SK-N-SH treated with all-trans-retinoic acid at 6 μM for 48 hours (cell line): Measurements from ENCODE around the gene CACNA2D3.

Source experiments
- ATAC-seq: fragments of 200-7000 bp; cut with Tn5 transposase; 3 replicates; pipeline ENCODE4 v1.9.1; 2020; ENCODE audit warnings: mild to moderate bottlenecking, moderate library complexity
- BACH2 ChIP-seq: fragments of 250-450 bp; sonication (Bioruptor Pico); IDR thresholded peaks from 2 replicates; pipeline ENCODE4 v1.9.0; 2021; ENCODE audit warnings: mild to moderate bottlenecking, borderline replicate concordance
- CSDC2 ChIP-seq: fragments of 250-450 bp; sonication (Bioruptor Pico); IDR thresholded peaks from 2 replicates; pipeline ENCODE4 v1.5.0; 2020; ENCODE audit warnings: mild to moderate bottlenecking, moderate library complexity
- ESRRG ChIP-seq: fragments of 250-450 bp; sonication (Bioruptor Pico); IDR thresholded peaks from 2 replicates; pipeline ENCODE4 v1.6.1; 2021; ENCODE audit warnings: mild to moderate bottlenecking
- GLIS3 ChIP-seq: fragments of 250-450 bp; sonication (Bioruptor Pico); IDR thresholded peaks from 2 replicates; pipeline ENCODE4 v1.5.0; 2020; ENCODE audit warnings: mild to moderate bottlenecking, moderate library complexity
- ISL1 ChIP-seq: fragments of 250-450 bp; sonication (Bioruptor Pico); IDR thresholded peaks from 2 replicates; pipeline ENCODE4 v2.1.2; 2022; ENCODE audit warnings: mild to moderate bottlenecking, moderate library complexity
- PPARA ChIP-seq: fragments of 250-450 bp; sonication (Bioruptor Pico); IDR thresholded peaks from 2 replicates; pipeline ENCODE4 v1.5.0; 2020; ENCODE audit warnings: mild to moderate bottlenecking, borderline replicate concordance
- SNAI2 ChIP-seq: fragments of 250-450 bp; sonication (Bioruptor Pico); IDR thresholded peaks from 2 replicates; pipeline ENCODE4 v1.5.0; 2020; ENCODE audit warnings: mild to moderate bottlenecking, moderate library complexity
- TCF4 ChIP-seq: fragments of 250-450 bp; sonication (Bioruptor Pico); IDR thresholded peaks from 2 replicates; pipeline ENCODE4 v1.8.0; 2021; ENCODE audit warnings: mild to moderate bottlenecking, moderate library complexity, borderline replicate concordance
- TOX ChIP-seq: fragments of 250-450 bp; sonication (Bioruptor Pico); IDR thresholded peaks from 2 replicates; pipeline ENCODE4 v1.8.0; 2021; ENCODE audit warnings: mild to moderate bottlenecking, moderate library complexity, borderline replicate concordance
- ZC3H10 ChIP-seq: fragments of 250-450 bp; sonication (Bioruptor Pico); IDR thresholded peaks from 2 replicates; pipeline ENCODE4 v1.5.1; 2021; ENCODE audit warnings: mild to moderate bottlenecking, moderate library complexity
- ZFP3 ChIP-seq: fragments of 250-450 bp; sonication (Bioruptor Pico); IDR thresholded peaks from 2 replicates; pipeline ENCODE4 v1.5.0; 2020; ENCODE audit warnings: mild to moderate bottlenecking, moderate library complexity
- ZNF565 ChIP-seq: fragments of 450-650 bp; formaldehyde crosslinking; conservative IDR thresholded peaks from 2 replicates; pipeline ENCODE4 v1.5.0; 2020; ENCODE audit warnings: low read depth, mild to moderate bottlenecking, moderate library complexity
- ZNF70 ChIP-seq: fragments of 450-650 bp; formaldehyde crosslinking; IDR thresholded peaks from 2 replicates; pipeline ENCODE4 v1.5.0; 2020; ENCODE audit warnings: mild to moderate bottlenecking, moderate library complexity
- ZNF8 ChIP-seq: fragments of 450-650 bp; formaldehyde crosslinking; IDR thresholded peaks from 2 replicates; pipeline ENCODE4 v1.5.0; 2020; ENCODE audit warnings: mild to moderate bottlenecking, moderate library complexity
- TF ChIP-seq, protein P1 (sequence below): fragments of 250-450 bp; sonication (Bioruptor Pico); IDR thresholded peaks from 2 replicates; pipeline ENCODE4 v1.8.0; 2021; ENCODE audit warnings: low read depth, mild to moderate bottlenecking, moderate library complexity, borderline replicate concordance
- TF ChIP-seq, protein P2 (sequence below): fragments of 250-450 bp; sonication (Bioruptor Pico); IDR thresholded peaks from 2 replicates; pipeline ENCODE4 v1.8.0; 2020; ENCODE audit warnings: mild to moderate bottlenecking, moderate library complexity, borderline replicate concordance
- TF ChIP-seq, protein P3 (sequence below): fragments of 250-450 bp; sonication (Bioruptor Pico); IDR thresholded peaks from 2 replicates; pipeline ENCODE4 v1.5.1; 2020; ENCODE audit warnings: low read depth, mild to moderate bottlenecking, moderate library complexity
- TF ChIP-seq, protein P4 (sequence below): fragments of 250-450 bp; sonication (Bioruptor Pico); IDR thresholded peaks from 2 replicates; pipeline ENCODE4 v1.5.1; 2021; ENCODE audit warnings: mild to moderate bottlenecking, moderate library complexity
- TF ChIP-seq, protein P5 (sequence below): fragments of 250-450 bp; sonication (Bioruptor Pico); IDR thresholded peaks from 2 replicates; pipeline ENCODE4 v1.5.0; 2020; ENCODE audit warnings: mild to moderate bottlenecking, moderate library complexity

CACNA2D3 gene

DNA sequence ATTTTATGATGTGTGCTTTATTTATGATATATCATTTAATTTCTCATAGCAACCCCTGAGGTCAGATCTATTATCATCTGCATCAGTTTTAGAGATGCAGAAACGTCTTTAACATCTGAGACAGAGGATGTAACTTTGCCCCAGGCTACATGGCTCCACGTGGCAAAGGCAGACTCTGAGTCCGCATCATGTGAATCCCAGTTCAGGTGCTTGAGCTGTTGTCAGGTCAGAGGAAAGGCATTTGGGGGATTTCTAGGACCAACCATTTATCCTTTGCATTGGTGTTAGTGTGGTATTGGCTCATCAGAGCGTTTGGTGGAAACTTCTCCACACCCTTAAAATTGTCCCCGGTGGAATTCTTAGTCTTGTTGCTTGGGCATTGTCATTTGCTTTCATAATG lies 10.8 kb downstream of the CACNA2D3 start:
- no peak for ATAC-seq
- TF ChIP-seq, protein P1, sequence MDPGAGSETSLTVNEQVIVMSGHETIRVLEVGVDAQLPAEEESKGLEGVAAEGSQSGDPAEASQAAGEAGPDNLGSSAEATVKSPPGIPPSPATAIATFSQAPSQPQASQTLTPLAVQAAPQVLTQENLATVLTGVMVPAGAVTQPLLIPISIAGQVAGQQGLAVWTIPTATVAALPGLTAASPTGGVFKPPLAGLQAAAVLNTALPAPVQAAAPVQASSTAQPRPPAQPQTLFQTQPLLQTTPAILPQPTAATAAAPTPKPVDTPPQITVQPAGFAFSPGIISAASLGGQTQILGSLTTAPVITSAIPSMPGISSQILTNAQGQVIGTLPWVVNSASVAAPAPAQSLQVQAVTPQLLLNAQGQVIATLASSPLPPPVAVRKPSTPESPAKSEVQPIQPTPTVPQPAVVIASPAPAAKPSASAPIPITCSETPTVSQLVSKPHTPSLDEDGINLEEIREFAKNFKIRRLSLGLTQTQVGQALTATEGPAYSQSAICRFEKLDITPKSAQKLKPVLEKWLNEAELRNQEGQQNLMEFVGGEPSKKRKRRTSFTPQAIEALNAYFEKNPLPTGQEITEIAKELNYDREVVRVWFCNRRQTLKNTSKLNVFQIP (CRISPR knock-in tag) = no peak
- TF ChIP-seq SNAI2 (no peak), ZFP3 (CRISPR knock-in tag) (no peak), ZC3H10 (CRISPR knock-in tag) (no peak), TOX (CRISPR knock-in tag) (no peak)
- TF ChIP-seq, protein P2, sequence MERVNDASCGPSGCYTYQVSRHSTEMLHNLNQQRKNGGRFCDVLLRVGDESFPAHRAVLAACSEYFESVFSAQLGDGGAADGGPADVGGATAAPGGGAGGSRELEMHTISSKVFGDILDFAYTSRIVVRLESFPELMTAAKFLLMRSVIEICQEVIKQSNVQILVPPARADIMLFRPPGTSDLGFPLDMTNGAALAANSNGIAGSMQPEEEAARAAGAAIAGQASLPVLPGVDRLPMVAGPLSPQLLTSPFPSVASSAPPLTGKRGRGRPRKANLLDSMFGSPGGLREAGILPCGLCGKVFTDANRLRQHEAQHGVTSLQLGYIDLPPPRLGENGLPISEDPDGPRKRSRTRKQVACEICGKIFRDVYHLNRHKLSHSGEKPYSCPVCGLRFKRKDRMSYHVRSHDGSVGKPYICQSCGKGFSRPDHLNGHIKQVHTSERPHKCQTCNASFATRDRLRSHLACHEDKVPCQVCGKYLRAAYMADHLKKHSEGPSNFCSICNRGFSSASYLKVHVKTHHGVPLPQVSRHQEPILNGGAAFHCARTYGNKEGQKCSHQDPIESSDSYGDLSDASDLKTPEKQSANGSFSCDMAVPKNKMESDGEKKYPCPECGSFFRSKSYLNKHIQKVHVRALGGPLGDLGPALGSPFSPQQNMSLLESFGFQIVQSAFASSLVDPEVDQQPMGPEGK (CRISPR knock-in tag) = no peak

DNA sequence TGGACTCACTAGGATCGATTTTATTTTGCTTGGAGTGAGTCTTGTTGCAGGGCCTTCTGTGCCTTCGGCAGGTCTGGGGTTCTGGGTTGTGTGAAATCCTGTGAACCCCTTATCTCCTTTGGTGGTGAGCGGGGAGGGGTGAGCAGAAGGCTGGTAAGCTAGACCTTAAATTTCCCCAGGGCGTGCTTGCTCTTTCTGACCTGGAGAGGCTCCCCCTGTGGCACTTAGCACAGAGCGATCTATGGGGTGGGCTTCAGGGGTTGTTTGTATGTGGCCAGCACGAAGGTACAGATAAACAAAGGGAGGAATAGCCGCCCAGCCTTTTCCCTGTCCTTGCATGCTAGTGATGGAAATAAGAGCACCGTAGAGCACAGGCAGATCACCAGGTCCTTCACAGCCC lies 11.8 kb downstream of the CACNA2D3 start:
- no peak for ATAC-seq

More for the DNA sequence above, 11.8 kb downstream of the CACNA2D3 start:
- TF ChIP-seq TCF4 (CRISPR knock-in tag) = no peak
- no peak for TF ChIP-seq GLIS3 (CRISPR knock-in tag)
- no peak for TF ChIP-seq ESRRG
- no peak for TF ChIP-seq BACH2
- TF ChIP-seq, protein P3, sequence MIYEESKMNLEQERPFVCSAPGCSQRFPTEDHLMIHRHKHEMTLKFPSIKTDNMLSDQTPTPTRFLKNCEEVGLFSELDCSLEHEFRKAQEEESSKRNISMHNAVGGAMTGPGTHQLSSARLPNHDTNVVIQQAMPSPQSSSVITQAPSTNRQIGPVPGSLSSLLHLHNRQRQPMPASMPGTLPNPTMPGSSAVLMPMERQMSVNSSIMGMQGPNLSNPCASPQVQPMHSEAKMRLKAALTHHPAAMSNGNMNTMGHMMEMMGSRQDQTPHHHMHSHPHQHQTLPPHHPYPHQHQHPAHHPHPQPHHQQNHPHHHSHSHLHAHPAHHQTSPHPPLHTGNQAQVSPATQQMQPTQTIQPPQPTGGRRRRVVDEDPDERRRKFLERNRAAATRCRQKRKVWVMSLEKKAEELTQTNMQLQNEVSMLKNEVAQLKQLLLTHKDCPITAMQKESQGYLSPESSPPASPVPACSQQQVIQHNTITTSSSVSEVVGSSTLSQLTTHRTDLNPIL (CRISPR knock-in tag) = no peak
- TF ChIP-seq, protein P1 (CRISPR knock-in tag) = no peak
- no peak for TF ChIP-seq SNAI2
- no peak for TF ChIP-seq ZNF565 (CRISPR knock-in tag)
- TF ChIP-seq, protein P4, sequence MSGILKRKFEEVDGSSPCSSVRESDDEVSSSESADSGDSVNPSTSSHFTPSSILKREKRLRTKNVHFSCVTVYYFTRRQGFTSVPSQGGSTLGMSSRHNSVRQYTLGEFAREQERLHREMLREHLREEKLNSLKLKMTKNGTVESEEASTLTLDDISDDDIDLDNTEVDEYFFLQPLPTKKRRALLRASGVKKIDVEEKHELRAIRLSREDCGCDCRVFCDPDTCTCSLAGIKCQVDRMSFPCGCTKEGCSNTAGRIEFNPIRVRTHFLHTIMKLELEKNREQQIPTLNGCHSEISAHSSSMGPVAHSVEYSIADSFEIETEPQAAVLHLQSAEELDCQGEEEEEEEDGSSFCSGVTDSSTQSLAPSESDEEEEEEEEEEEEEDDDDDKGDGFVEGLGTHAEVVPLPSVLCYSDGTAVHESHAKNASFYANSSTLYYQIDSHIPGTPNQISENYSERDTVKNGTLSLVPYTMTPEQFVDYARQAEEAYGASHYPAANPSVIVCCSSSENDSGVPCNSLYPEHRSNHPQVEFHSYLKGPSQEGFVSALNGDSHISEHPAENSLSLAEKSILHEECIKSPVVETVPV = no peak
- no peak for TF ChIP-seq CSDC2 (CRISPR knock-in tag)
- TF ChIP-seq ZNF70 = no peak
- no peak for TF ChIP-seq ISL1 (CRISPR knock-in tag)
- TF ChIP-seq ZNF8 (CRISPR knock-in tag) = no peak
- TF ChIP-seq, protein P5, sequence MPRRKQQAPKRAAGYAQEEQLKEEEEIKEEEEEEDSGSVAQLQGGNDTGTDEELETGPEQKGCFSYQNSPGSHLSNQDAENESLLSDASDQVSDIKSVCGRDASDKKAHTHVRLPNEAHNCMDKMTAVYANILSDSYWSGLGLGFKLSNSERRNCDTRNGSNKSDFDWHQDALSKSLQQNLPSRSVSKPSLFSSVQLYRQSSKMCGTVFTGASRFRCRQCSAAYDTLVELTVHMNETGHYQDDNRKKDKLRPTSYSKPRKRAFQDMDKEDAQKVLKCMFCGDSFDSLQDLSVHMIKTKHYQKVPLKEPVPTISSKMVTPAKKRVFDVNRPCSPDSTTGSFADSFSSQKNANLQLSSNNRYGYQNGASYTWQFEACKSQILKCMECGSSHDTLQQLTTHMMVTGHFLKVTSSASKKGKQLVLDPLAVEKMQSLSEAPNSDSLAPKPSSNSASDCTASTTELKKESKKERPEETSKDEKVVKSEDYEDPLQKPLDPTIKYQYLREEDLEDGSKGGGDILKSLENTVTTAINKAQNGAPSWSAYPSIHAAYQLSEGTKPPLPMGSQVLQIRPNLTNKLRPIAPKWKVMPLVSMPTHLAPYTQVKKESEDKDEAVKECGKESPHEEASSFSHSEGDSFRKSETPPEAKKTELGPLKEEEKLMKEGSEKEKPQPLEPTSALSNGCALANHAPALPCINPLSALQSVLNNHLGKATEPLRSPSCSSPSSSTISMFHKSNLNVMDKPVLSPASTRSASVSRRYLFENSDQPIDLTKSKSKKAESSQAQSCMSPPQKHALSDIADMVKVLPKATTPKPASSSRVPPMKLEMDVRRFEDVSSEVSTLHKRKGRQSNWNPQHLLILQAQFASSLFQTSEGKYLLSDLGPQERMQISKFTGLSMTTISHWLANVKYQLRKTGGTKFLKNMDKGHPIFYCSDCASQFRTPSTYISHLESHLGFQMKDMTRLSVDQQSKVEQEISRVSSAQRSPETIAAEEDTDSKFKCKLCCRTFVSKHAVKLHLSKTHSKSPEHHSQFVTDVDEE = no peak
- no peak for TF ChIP-seq PPARA (CRISPR knock-in tag)
- TF ChIP-seq, protein P2 (CRISPR knock-in tag) = no peak
